ENCODE measurements around the gene RCL1.

The RCL1 gene

GRCh38 chr9:4861736-4862451 lies 69.2 kb downstream of the RCL1 start:
- no peak for TF ChIP-seq CTCF (IDR thresholded peaks at IDR 0.05; ENCODE audit: control insufficient read depth, extremely low read depth, insufficient read depth)
- DNase-seq (ENCODE audit: low read depth): no peak
- no peak overlapping the region for H3K4me3 ChIP-seq (ENCODE audit: low read depth, low read length)

- TF ChIP-seq CTCF (IDR thresholded peaks at IDR 0.05; ENCODE audit: control insufficient read depth, extremely low read depth, insufficient read depth): no peak
- DNase-seq (ENCODE audit: low read depth): no peak
- no peak overlapping the region for H3K4me3 ChIP-seq (ENCODE audit: low read depth, low read length)
Measured at GRCh38 chr9:4862506-4863250, 69.9 kb downstream of the RCL1 start.

GRCh38 chr9:4864234-4864661 lies 71.5 kb downstream of the RCL1 start:
- no peak for TF ChIP-seq CTCF (IDR thresholded peaks at IDR 0.05; ENCODE audit: control insufficient read depth, extremely low read depth, insufficient read depth)
- DNase-seq (ENCODE audit: low read depth): no peak
- no peak overlapping the region for H3K4me3 ChIP-seq (ENCODE audit: low read depth, low read length)

GRCh38 chr9:4864698-4865097 lies 72.0 kb downstream of the RCL1 start:
- no peak overlapping the region for H3K4me3 ChIP-seq (ENCODE audit: low read depth, low read length)
- no peak for TF ChIP-seq CTCF (IDR thresholded peaks at IDR 0.05; ENCODE audit: control insufficient read depth, extremely low read depth, insufficient read depth)
- no peak for DNase-seq (ENCODE audit: low read depth)

- no peak for DNase-seq (ENCODE audit: low read depth)
Measured at GRCh38 chr9:4865681-4866080, 72.9 kb downstream of the RCL1 start.

GRCh38 chr9:4866239-4866969 lies 73.7 kb downstream of the RCL1 start:
- H3K4me3 ChIP-seq (ENCODE audit: low read depth, low read length): no peak overlapping the region
- DNase-seq (ENCODE audit: low read depth): peak; percentile 63
- TF ChIP-seq CTCF (IDR thresholded peaks at IDR 0.05; ENCODE audit: control insufficient read depth, extremely low read depth, insufficient read depth): no peak

More at GRCh38 chr9:4865681-4866080, 72.9 kb downstream of the RCL1 start:
- no peak overlapping the region for H3K4me3 ChIP-seq (ENCODE audit: low read depth, low read length)
- TF ChIP-seq CTCF (IDR thresholded peaks at IDR 0.05; ENCODE audit: control insufficient read depth, extremely low read depth, insufficient read depth): no peak
